ENCODE measurements around the gene IRX4. TPM values are rescaled to one million over a fixed set of nuclear protein-coding genes. Genes with fewer than 3 reads are reported as not detected.

Gene IRX4
- total RNA-seq, 2 donors from 2014 or later, result not detected

DNA sequence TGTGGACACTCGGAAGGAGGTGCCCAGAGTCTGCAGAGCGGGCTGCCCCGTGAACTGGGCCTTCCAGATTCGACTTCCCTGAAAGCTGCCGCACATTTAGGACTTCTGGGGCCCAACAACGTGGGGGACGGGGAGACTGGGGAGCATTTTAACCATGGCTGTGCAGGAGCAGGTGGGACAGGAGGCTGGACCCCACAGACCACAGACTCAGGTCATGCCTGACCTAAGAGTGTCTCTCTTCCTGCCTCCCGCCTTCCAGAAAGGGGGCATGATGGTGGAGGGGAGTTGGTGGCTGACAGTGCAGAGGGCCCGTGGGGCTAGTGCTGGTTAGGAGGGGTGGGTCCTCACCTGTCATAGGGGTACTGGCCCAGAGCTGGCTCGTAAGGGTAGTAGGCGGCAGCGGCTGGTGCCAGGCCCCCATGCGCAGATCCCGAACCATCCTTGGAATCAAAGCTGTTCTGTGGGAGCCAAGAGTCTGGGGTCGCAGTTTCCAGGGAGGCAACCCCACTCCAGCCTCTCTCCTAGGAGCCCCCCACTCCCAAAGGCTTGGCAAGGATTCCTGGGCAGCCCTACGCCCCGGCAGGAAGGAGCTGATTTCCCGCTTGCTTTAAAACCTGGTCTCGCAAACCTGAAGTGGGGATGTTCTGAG, 2.2 kb downstream of the IRX4 start:
- intact Hi-C loops (cut with DNase I), result no loop called here
- ATAC-seq (no peak), DNase-seq (no peak)
- TF ChIP-seq, protein P1, sequence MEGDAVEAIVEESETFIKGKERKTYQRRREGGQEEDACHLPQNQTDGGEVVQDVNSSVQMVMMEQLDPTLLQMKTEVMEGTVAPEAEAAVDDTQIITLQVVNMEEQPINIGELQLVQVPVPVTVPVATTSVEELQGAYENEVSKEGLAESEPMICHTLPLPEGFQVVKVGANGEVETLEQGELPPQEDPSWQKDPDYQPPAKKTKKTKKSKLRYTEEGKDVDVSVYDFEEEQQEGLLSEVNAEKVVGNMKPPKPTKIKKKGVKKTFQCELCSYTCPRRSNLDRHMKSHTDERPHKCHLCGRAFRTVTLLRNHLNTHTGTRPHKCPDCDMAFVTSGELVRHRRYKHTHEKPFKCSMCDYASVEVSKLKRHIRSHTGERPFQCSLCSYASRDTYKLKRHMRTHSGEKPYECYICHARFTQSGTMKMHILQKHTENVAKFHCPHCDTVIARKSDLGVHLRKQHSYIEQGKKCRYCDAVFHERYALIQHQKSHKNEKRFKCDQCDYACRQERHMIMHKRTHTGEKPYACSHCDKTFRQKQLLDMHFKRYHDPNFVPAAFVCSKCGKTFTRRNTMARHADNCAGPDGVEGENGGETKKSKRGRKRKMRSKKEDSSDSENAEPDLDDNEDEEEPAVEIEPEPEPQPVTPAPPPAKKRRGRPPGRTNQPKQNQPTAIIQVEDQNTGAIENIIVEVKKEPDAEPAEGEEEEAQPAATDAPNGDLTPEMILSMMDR (IDR thresholded peaks at IDR 0.05), result no peak
- TF ChIP-seq POLR2A (IDR thresholded peaks at IDR 0.05), result no peak
- Histone ChIP-seq H3K36me3 (replicated peaks in 1 of 2; ENCODE audit: insufficient read depth in 1 of 2, low read depth in 2 of 2) (no peaks in the 10 kb centered on the region), H3K27ac (no peak overlapping the region), H3K4me1 (peaks cover 35% of the 10 kb centered on the region), H3K9me3 (no peaks in the 10 kb centered on the region), H3K4me3 (no peak overlapping the region), H3K27me3 (peaks cover 0 to 51% of the 10 kb centered on the region in 2 donors)
- 15 to 26% methylated on average over 10 to 19 of the region's 19 CpGs for WGBS, 2 donors

DNA sequence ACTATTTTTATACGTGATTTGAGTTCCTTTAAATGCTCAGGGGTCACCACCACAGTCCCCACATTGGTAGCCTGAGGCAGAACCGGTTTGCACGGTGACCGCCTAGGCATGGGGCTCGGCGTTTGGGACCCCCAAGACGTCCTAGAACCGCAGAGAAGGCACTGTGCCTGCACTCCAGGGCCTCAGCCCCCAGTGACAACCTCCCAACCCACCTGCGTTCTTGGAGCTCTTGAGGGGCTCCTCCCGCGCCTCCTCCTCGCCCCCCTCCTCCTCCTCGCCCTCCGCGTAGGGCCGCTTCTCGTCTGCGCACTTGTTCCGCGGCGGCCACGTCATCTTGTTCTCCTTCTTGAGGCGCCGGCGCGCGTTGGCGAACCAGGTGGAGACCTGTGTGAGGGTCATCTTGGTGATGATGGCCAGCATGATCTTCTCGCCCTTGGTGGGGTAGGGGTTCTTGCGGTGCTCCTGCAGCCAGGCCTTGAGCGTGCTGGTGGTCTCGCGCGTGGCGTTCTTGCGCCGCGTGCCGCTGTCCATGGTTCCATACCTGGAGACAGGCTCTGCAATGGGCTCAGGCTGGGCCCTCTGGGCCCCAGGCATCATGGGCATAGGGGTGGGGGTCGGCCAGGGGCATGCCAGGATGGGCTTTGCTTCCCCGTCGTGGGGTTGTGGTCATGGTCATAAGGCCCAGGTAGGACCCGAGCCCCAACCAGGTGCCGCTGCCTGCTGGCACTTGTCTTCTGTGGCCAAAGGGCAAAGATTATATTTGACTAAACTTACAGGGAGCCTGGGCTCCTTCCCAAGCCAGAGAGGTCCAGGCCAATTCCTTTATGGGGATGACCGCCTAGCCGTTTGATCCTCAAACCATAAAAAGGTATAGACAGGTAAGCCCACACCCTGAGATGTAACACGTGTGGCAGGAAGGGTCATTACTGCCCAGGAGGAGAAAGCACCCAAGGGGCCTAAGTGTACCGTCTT, 3.1 kb downstream of the IRX4 start:
- TF ChIP-seq, protein P1 (IDR thresholded peaks at IDR 0.05), result no peak
- no peak for TF ChIP-seq POLR2A (IDR thresholded peaks at IDR 0.05)
- H3K4me3 ChIP-seq, result no peak overlapping the region
- intact Hi-C loops (cut with DNase I), result no loop called here
- H3K27me3 ChIP-seq, result peaks cover 0 to 56% of the 10 kb centered on the region in 2 donors
- H3K36me3 ChIP-seq (replicated peaks in 1 of 2; ENCODE audit: insufficient read depth in 1 of 2, low read depth in 2 of 2), result no peaks in the 10 kb centered on the region
- peaks cover 39% of the 10 kb centered on the region for H3K4me1 ChIP-seq
- no peaks in the 10 kb centered on the region for H3K9me3 ChIP-seq
- H3K27ac ChIP-seq, result no peak overlapping the region
- ATAC-seq (no peak), DNase-seq (no peak)
- 7 to 10% methylated on average over 36 to 48 of the region's 48 CpGs for WGBS, 2 donors

DNA sequence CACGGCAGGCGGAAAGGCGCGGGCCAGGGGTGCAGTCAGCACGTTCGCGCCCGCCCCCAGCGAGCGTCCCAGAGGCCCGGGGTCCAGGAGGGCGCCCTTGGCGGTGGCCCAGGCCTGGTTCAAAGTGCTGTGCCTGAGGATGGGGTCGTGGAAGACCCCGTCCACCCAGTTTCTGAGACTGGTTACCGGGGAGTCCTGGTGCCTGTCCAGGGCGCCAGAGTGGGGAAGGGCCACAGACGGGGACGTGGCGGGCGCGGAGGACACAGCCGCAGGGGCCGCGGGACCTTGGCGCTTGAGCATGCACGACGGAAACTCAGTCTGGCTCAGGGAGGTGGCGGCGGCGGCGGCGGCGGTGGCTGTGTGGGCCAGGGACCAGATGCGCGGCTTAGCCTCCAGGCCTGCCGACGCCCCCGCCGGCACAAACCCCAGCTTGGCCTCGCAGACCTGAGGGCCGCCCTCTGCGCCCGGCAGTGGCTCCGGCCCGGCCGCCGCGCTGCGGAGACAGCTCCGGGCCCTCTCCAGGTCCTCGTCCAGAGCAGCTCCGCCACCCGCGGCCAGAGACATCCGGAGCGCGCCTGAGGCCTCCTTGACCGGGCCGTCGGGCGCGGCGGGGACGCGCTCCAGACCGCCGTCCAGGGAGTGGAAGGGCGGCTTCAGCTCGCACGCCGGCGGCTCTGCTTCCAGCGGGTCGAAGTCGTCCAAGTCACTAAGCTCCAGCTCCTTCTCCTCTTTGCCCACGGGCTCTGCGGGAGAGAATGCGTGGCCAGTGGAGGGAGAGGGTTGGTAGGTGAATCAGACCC, 4.5 kb downstream of the IRX4 start:
- WGBS, 2 donors, result 2 to 3% methylated on average over 15 to 53 of the region's 79 CpGs
- DNase-seq, result no peak
- intact Hi-C loops (cut with DNase I), result no loop called here
- Histone ChIP-seq H3K27me3 (peaks cover 0 to 50% of the 10 kb centered on the region in 2 donors), H3K27ac (no peak overlapping the region), H3K4me1 (peaks cover 29% of the 10 kb centered on the region), H3K4me3 (no peak overlapping the region), H3K9me3 (no peaks in the 10 kb centered on the region), H3K36me3 (replicated peaks in 1 of 2; ENCODE audit: insufficient read depth in 1 of 2, low read depth in 2 of 2) (no peaks in the 10 kb centered on the region)
- no peak for ATAC-seq
- no peak for TF ChIP-seq POLR2A (IDR thresholded peaks at IDR 0.05)
- TF ChIP-seq, protein P1 (IDR thresholded peaks at IDR 0.05), result no peak

DNA sequence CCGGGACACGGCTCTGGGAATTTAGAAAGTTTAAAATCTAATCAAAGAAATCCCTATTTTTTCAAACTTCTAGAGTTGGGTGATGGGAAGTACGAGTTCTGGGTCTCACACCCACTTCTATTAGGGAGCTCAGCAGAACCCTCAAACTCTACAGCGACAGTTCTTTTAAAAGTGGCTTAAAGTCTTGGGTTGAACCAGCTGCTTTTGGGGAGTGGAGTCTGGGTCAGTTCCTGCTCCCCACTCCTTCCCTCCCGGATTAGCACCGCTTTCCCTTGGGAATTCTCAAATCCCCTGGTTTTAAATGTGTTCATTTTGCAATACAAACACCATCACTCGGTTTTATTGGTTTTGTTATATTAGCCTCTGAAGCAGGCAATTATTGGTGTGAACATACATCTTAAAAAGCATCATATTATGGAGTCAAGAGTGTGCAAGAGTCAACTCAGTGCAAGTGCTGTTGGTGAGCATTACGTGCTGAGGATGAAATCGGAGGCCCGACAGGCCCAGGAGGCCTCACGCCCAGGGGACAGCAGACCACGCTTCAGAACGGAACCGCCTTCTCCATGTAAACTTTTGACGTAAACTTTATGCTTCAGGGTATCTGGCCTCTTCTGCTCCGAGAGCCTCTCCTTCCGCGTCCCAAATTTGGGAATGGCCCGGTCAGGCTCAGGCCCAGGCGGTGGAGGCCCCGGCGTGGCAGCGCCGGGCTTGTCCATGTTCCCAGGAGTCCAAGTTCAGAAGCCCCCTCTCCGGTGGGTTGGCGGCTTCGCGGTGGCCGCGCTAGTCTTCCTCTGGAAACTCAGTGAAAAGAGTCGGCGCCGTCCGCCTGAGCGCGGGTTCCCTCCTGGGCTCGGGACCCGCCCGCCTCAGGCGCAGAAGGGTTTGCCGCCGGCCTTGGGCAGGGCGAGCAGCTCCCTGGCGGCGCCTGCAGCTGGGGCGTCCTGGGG, 5.3 kb downstream of the IRX4 start:
- DNase-seq (no peak), ATAC-seq (no peak)
- peaks cover 20% of the 10 kb centered on the region for H3K4me1 ChIP-seq
- no peaks in the 10 kb centered on the region for H3K9me3 ChIP-seq
- WGBS, 2 donors, result 15 to 19% methylated on average over 7 to 25 of the region's 46 CpGs
- no peak overlapping the region for H3K27ac ChIP-seq
- intact Hi-C loops (cut with DNase I), result no loop called here
- H3K36me3 ChIP-seq (replicated peaks in 1 of 2; ENCODE audit: insufficient read depth in 1 of 2, low read depth in 2 of 2), result no peaks in the 10 kb centered on the region
- H3K27me3 ChIP-seq, result peaks cover 0 to 41% of the 10 kb centered on the region in 2 donors
- TF ChIP-seq, protein P1 (IDR thresholded peaks at IDR 0.05), result no peak
- no peak for TF ChIP-seq POLR2A (IDR thresholded peaks at IDR 0.05)
- no peak overlapping the region for H3K4me3 ChIP-seq
